Stomach (tissue), 9 donors: ENCODE data around the gene SNX9. TPM values are rescaled to one million over a fixed set of nuclear protein-coding genes. Genes with fewer than 3 reads are reported as not detected.
"Not testable (repeated sequence)": the region's sequence is repeated elsewhere in the genome, so short reads cannot be mapped to it uniquely, and the experiment has no call there.

Experiments used
- DNase-seq, 2 donors: peaks; one replicate each; pipeline versions ENCODE4 v3.0.0 to v3.0.0-alpha.2; 2013 to 2019
- H3K27ac ChIP-seq, 5 donors: fragments of 200-600 bp in 4 of 5; sonication (generic) in 4 of 5; one replicate each; pipeline ENCODE4 v1.5.1; 2013 to 2019; ENCODE audit warnings: mild to moderate bottlenecking in 1 of 5, moderate library complexity in 1 of 5
- H3K27me3 ChIP-seq, 3 donors: fragments of 200-600 bp; sonication (generic); one replicate each; pipeline ENCODE4 v1.5.1; 2017 to 2019; ENCODE audit warnings: mixed run types in 1 of 3
- H3K36me3 ChIP-seq, 4 donors: fragments of 200-600 bp; sonication (generic); 1 replicate in 3 of 4; 2 replicates in 1 of 4; pipeline ENCODE4 v1.5.1; 2016 to 2019
- H3K4me1 ChIP-seq, 4 donors: fragments of 200-600 bp; sonication (generic); one replicate each; pipeline ENCODE4 v1.5.1; 2016 to 2019
- H3K4me3 ChIP-seq, 4 donors: fragments of 200-600 bp; sonication (generic) in 3 of 4; one replicate each; pipeline ENCODE4 v1.5.1; 2016 to 2019; ENCODE audit warnings: mild to moderate bottlenecking in 1 of 4
- H3K9me3 ChIP-seq, 4 donors: fragments of 200-600 bp; sonication (generic); one replicate each; pipeline ENCODE4 v1.5.1; 2016 to 2019
- CTCF ChIP-seq, 7 experiments: fragments of 450-650 bp in 4 of 7; fragments of 200-600 bp in 3 of 7; sonication (generic) in 3 of 7; IDR thresholded peaks; one replicate each; pipeline ENCODE4 v1.5.1; 2016 to 2019; ENCODE audit warnings: antibody characterized with exemption in 7 of 7, control low read depth in 2 of 7, mild to moderate bottlenecking in 1 of 7
- EP300 ChIP-seq: sonication (generic); formaldehyde crosslinking; IDR thresholded peaks from one replicate; pipeline ENCODE4 v1.6.1; 2017; ENCODE audit warnings: antibody characterized with exemption
- POLR2A ChIP-seq, 4 donors: fragments of 450-650 bp; IDR thresholded peaks; one replicate each; pipeline ENCODE4 v1.6.1; 2016; ENCODE audit warnings: antibody characterized with exemption in 4 of 4, control low read depth in 2 of 4, mild to moderate bottlenecking in 1 of 4, moderate library complexity in 1 of 4
- POLR2AphosphoS5 ChIP-seq, 3 donors: sonication (generic); formaldehyde crosslinking; IDR thresholded peaks; one replicate each; pipeline ENCODE4 v1.6.1; 2016; ENCODE audit warnings: antibody characterized with exemption in 3 of 3
- WGBS, 5 donors: extraction: QIAGEN DNeasy Blood & Tissue Kit in 3 of 5; methylation state at CpG; one replicate each; pipeline versions ENCODE4 v1.1.5 to v1.1.7; 2013 to 2018; 5-methylcytosine and 5-hydroxymethylcytosine counted together
- intact Hi-C: fragments of 100-400 bp; cut with DNase I; formaldehyde crosslinking; loops from one replicate; pipeline ENCODE4 v1.15.1; 2023; ENCODE audit warnings: low total_unique reads
- polyA plus RNA-seq, 3 donors: library from polyadenylated mRNA; stranded (reverse); fragments of 200-250 nt; gene quantifications; one replicate each; pipeline ENCODE4 v1.2.3, GENCODE V29; 2013
- total RNA-seq, 5 donors: library from RNA; depleted of rRNA; stranded (reverse); fragments of >200 nt; gene quantifications; one replicate each; pipeline versions ENCODE4 v1.1.0 to v1.2.3, GENCODE V29; 2014 to 2016
- donor health status: healthy with polysubstance abuse.
- donor health status: Bipolar disorder and iron deficiency.
- donor health status: healthy.

Gene SNX9
- total and polyA plus RNA-seq, 8 donors = 21.4 to 58.7 (median 38.7) TPM

- Histone ChIP-seq H3K27me3 (no peaks in the 10 kb centered on the region), H3K4me1 (peaks cover 0 to 11% (median 9%) of the 10 kb centered on the region in 4 donors), H3K9me3 (no peaks in the 10 kb centered on the region), H3K27ac (no peak overlapping the region), H3K36me3 (no peaks in the 10 kb centered on the region), H3K4me3 (no peak overlapping the region)
- 73 to 85% (median 79%) methylated on average over 6 of the region's 6 CpGs for WGBS, 5 donors
- no peak for DNase-seq
- intact Hi-C loops = no loop called here
- TF ChIP-seq CTCF (IDR thresholded peaks at IDR 0.05) (no peak), POLR2AphosphoS5 (IDR thresholded peaks at IDR 0.05) (no peak), EP300 (no peak), POLR2A (IDR thresholded peaks at IDR 0.05) (no peak)
These were observed 27.2 kb upstream of the SNX9 start for GRCh38 chr6:157795841-157796240.

DNA sequence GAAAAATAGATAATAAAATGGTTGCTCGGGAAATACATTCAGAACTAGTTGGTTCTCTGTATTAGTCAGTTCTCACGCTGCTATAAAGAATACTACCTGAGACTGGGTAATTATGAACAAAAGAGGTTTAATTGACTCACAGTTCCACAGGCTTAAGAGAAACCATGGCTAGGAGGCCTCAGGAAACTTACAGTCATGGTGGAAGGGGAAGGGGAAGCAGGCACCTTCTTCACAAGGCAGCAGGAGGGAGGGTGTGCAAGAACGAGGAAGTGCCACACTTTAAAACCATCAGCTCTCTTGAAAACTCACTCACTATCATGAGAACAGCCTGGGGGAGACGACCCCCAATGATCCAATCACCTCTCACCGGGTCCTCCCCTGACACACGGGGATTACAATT, 24.2 kb upstream of the SNX9 start:
- no peaks in the 10 kb centered on the region for H3K4me1 ChIP-seq
- TF ChIP-seq EP300 (no peak), POLR2A (IDR thresholded peaks at IDR 0.05) (no peak), CTCF (IDR thresholded peaks at IDR 0.05) (no peak), POLR2AphosphoS5 (IDR thresholded peaks at IDR 0.05) (no peak)
- H3K36me3 ChIP-seq = no peaks in the 10 kb centered on the region
- H3K4me3 ChIP-seq = no peak overlapping the region
- H3K9me3 ChIP-seq = no peaks in the 10 kb centered on the region
- no peak for DNase-seq
- intact Hi-C loops = no loop called here
- no peak overlapping the region for H3K27ac ChIP-seq
- WGBS, 5 donors = 69 to 79% (median 72%) methylated on average over 6 of the region's 6 CpGs
- H3K27me3 ChIP-seq = no peaks in the 10 kb centered on the region

GRCh38 chr6:157799561-157799960, 23.5 kb upstream of the SNX9 start:
- DNase-seq, intact Hi-C loops: not testable (repeated sequence)
- 73 to 82% (median 78%) methylated on average over 3 of the region's 3 CpGs for WGBS, 5 donors

GRCh38 chr6:157800420-157801237, 22.4 kb upstream of the SNX9 start:
- no peak overlapping the region for H3K27ac ChIP-seq
- H3K27me3 ChIP-seq = no peaks in the 10 kb centered on the region
- H3K4me1 ChIP-seq = no peaks in the 10 kb centered on the region
- DNase-seq = no peak
- H3K4me3 ChIP-seq = no peak overlapping the region
- WGBS, 5 donors = 64 to 81% (median 76%) methylated on average over 6 of the region's 6 CpGs
- intact Hi-C loops = no loop called here
- no peaks in the 10 kb centered on the region for H3K9me3 ChIP-seq
- no peak for TF ChIP-seq EP300
- no peak for TF ChIP-seq POLR2A (IDR thresholded peaks at IDR 0.05)
- no peak for TF ChIP-seq POLR2AphosphoS5 (IDR thresholded peaks at IDR 0.05)
- TF ChIP-seq CTCF (IDR thresholded peaks at IDR 0.05) = no peak
- H3K36me3 ChIP-seq = no peaks in the 10 kb centered on the region

More at GRCh38 chr6:157799561-157799960, 23.5 kb upstream of the SNX9 start:
- H3K9me3 ChIP-seq, H3K4me1 ChIP-seq, H3K36me3 ChIP-seq, H3K27me3 ChIP-seq, H3K27ac ChIP-seq, H3K4me3 ChIP-seq: not testable (repeated sequence)
